Measurements from ENCODE around the gene LMAN1. TPM values are rescaled to one million over a fixed set of nuclear protein-coding genes. Genes with fewer than 3 reads are reported as not detected.

The LMAN1 gene
- total and polyA plus RNA-seq, 3 experiments from 2014 or later, result 37.8 to 99.3 (median 96.5) TPM

DNA sequence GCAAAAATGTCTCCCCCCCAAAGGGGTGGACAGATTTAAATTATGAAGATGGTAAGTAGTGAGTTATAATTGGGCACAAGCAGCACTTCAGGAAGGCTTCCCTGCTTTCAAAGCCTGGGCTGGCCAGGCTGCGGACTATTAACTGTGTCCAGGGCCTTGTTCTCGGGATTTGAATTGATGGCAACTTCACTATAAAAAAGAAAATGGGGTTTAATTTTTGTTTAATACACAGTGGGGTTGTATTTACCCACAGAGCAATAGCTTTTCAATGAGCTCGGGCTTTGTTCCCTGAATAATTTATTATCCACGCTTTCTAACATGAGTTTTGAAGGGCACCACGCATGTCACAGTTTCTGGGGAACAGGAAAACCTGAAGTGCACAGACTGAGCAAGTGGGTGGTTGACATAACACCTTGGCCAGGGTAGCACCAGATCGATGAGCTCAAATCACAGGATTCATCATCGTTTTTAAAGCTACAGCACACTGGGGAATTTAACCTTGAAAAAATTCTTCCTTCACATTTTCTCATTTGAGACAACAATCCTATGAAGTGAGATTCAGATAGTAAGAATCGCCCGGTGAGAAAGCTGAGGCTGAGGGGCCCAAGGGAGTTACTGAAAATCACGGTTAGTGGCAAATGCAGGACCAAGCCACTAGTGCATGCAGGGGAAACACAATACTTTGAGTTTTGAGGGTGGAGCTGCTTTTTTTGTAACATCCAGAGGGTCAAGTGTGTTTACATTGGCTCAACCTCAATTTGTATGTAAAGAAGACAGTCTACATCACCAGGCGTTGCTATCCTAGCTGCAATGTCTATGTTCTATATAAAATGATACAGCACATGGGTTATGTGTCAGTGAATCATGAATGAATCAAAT, 28.9 kb upstream of the LMAN1 start:
- no peaks in the 10 kb centered on the region for H3K36me3 ChIP-seq (ENCODE audit: insufficient read depth, low read length)
- H3K9me3 ChIP-seq (ENCODE audit: low read length), result no peaks in the 10 kb centered on the region
- no peaks in the 10 kb centered on the region for H3K27me3 ChIP-seq (ENCODE audit: insufficient read depth, low read length, poor library complexity, severe bottlenecking)
- no peak for DNase-seq
- Mint-ChIP-seq H3K4me3 (no peak overlapping the region), H3K4me1 (no peaks in the 10 kb centered on the region), H3K27me3 (peaks cover 10% of the 10 kb centered on the region in 2 donors), H3K27ac (no peak overlapping the region), H3K36me3 (no peaks in the 10 kb centered on the region), H3K9me3 (peaks cover 0 to 2% (median 0%) of the 10 kb centered on the region in 5 donors)
- ChIA-PET POLR2A (no interaction called here), CTCF (interaction anchor here (0.7 kb wide), 1 partner anchor 14 kb away, joined by 4 read pairs; no protein-coding TSS in a partner anchor)
- no peak overlapping the region for H3K4me3 ChIP-seq (ENCODE audit: low read length)
- no peaks in the 10 kb centered on the region for H3K4me1 ChIP-seq (ENCODE audit: insufficient read depth, low read length)
- no peak overlapping the region for H3K27ac ChIP-seq (ENCODE audit: low read depth, low read length)

DNA sequence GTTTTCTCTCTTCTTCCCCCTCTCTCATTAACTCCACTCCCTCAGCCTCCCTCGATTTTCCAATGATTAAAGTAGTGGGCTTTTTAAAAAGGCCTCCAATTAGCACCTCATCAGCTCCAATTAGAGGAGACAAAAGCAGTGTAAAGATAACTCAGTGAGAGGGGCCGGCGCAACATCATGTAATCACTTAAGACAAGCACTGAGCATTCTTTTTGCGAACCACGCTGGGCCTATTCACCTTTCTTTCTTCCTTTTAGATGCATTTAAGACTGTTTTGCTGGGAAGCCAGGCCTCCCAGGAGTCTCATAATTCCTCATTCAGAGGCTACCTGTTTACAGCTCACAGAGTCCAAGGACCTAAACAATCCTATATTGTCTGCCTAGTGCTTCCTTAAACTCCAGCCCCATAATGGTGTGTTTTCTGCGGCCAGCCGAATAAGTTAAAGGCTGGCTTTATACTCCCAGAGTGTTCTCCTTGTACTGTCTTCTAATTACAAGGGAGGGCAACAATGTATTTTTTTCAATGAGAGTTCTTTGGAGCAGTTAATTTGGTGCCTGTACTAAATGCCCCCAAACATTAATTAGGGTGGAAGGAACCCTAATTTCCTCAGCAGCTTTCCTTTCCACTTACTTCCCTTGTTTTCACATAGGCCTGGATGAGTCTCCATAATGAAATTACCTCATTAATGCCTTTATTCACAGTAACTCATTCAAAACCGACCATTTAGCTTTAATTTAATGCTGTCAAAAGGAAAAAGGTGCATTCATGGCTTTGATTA, 28.0 kb upstream of the LMAN1 start:
- H3K27ac Mint-ChIP-seq, result no peak overlapping the region
- POLR2A ChIA-PET, result no interaction called here

GRCh38 chr18:59385191-59385590, 26.1 kb upstream of the LMAN1 start:
- no peak overlapping the region for H3K27ac Mint-ChIP-seq
- no peaks in the 10 kb centered on the region for H3K4me1 ChIP-seq (ENCODE audit: insufficient read depth, low read length)
- H3K4me1 Mint-ChIP-seq, result no peaks in the 10 kb centered on the region
- H3K36me3 ChIP-seq (ENCODE audit: insufficient read depth, low read length), result no peaks in the 10 kb centered on the region
- CTCF ChIA-PET, result interaction anchor here (1.9 kb wide), 1 partner anchor 17 kb away, joined by 8 read pairs; no protein-coding TSS in a partner anchor
- no peaks in the 10 kb centered on the region for H3K27me3 ChIP-seq (ENCODE audit: insufficient read depth, low read length, poor library complexity, severe bottlenecking)
- no peaks in the 10 kb centered on the region for H3K9me3 ChIP-seq (ENCODE audit: low read length)
- no peak overlapping the region for H3K27ac ChIP-seq (ENCODE audit: low read depth, low read length)
- H3K27me3 Mint-ChIP-seq, result peaks cover 2 to 16% of the 10 kb centered on the region in 2 donors
- H3K4me3 Mint-ChIP-seq, result no peak overlapping the region
- no peak for DNase-seq
- H3K4me3 ChIP-seq (ENCODE audit: low read length), result no peak overlapping the region
- H3K36me3 Mint-ChIP-seq, result no peaks in the 10 kb centered on the region
- no peaks in the 10 kb centered on the region for H3K9me3 Mint-ChIP-seq
- POLR2A ChIA-PET, result no interaction called here

More for the DNA sequence above, 28.0 kb upstream of the LMAN1 start:
- Mint-ChIP-seq H3K9me3 (peaks cover 0 to 2% (median 0%) of the 10 kb centered on the region in 5 donors), H3K4me3 (no peak overlapping the region), H3K4me1 (no peaks in the 10 kb centered on the region), H3K27me3 (peaks cover 4 to 5% of the 10 kb centered on the region in 2 donors), H3K36me3 (no peaks in the 10 kb centered on the region)
- Histone ChIP-seq H3K27me3 (ENCODE audit: insufficient read depth, low read length, poor library complexity, severe bottlenecking) (no peaks in the 10 kb centered on the region), H3K9me3 (ENCODE audit: low read length) (no peaks in the 10 kb centered on the region), H3K4me1 (ENCODE audit: insufficient read depth, low read length) (no peaks in the 10 kb centered on the region), H3K36me3 (ENCODE audit: insufficient read depth, low read length) (no peaks in the 10 kb centered on the region), H3K27ac (ENCODE audit: low read depth, low read length) (no peak overlapping the region), H3K4me3 (ENCODE audit: low read length) (no peak overlapping the region)
- DNase-seq, result no peak
- CTCF ChIA-PET, result no interaction called here

DNA sequence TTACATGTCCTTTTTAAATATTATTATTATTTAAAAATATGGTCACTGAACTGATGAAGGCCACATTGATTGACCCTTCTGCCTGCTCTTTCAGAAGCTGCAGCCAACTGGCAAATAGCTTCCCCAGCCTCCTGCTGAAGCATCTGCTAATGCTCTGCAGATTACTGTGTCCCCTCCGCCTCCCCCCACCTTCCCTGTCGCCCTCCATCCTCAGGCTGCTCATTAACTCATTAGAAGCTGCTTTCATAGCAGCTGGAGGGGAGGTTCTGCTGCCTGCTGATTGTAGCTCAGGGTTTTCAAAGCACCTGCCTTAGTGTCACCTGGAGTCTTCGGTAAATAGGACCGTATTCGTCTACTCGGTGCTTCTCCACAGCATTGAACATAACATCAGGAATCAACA, 24.8 kb upstream of the LMAN1 start:
- DNase-seq, result no peak
- Histone ChIP-seq H3K9me3 (ENCODE audit: low read length) (no peaks in the 10 kb centered on the region), H3K4me3 (ENCODE audit: low read length) (no peak overlapping the region), H3K4me1 (ENCODE audit: insufficient read depth, low read length) (no peaks in the 10 kb centered on the region), H3K36me3 (ENCODE audit: insufficient read depth, low read length) (no peaks in the 10 kb centered on the region), H3K27ac (ENCODE audit: low read depth, low read length) (no peak overlapping the region), H3K27me3 (ENCODE audit: insufficient read depth, low read length, poor library complexity, severe bottlenecking) (no peaks in the 10 kb centered on the region)
- H3K36me3 Mint-ChIP-seq, result no peaks in the 10 kb centered on the region
- no peaks in the 10 kb centered on the region for H3K4me1 Mint-ChIP-seq
- CTCF ChIA-PET, result interaction anchor here (1.9 kb wide), 1 partner anchor 19 kb away, joined by 8 read pairs; no protein-coding TSS in a partner anchor
- no peak overlapping the region for H3K27ac Mint-ChIP-seq
- H3K27me3 Mint-ChIP-seq, result peaks cover 5 to 29% of the 10 kb centered on the region in 2 donors
- no peaks in the 10 kb centered on the region for H3K9me3 Mint-ChIP-seq
- no peak overlapping the region for H3K4me3 Mint-ChIP-seq
- POLR2A ChIA-PET, result no interaction called here

DNA sequence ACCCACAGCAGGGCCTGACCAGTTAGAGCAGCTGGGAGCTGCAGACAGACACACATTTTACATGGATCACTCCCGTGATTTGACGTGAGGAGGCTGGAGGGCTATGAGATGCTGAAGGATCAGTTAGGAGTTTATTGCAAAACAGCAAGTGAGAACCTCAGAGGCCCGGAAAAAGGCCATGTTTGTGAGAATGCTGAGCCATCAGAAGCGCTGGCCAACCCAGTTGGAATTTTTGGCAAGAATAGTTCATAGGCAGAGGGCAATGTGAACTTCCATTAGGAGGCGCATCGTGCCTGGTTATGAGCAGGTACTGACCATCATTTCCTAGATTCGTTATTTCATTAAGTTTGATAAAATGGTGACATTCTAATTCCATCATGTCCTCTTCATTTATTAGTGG, 23.3 kb upstream of the LMAN1 start:
- Mint-ChIP-seq H3K4me3 (no peak overlapping the region), H3K27ac (no peak overlapping the region), H3K4me1 (no peaks in the 10 kb centered on the region), H3K27me3 (peaks cover 7 to 38% of the 10 kb centered on the region in 2 donors), H3K36me3 (no peaks in the 10 kb centered on the region), H3K9me3 (no peaks in the 10 kb centered on the region)
- Histone ChIP-seq H3K4me1 (ENCODE audit: insufficient read depth, low read length) (no peaks in the 10 kb centered on the region), H3K27me3 (ENCODE audit: insufficient read depth, low read length, poor library complexity, severe bottlenecking) (no peaks in the 10 kb centered on the region), H3K36me3 (ENCODE audit: insufficient read depth, low read length) (no peaks in the 10 kb centered on the region), H3K9me3 (ENCODE audit: low read length) (no peaks in the 10 kb centered on the region), H3K4me3 (ENCODE audit: low read length) (no peak overlapping the region), H3K27ac (ENCODE audit: low read depth, low read length) (no peak overlapping the region)
- DNase-seq, result no peak
- ChIA-PET CTCF (interaction anchor here (1.2 kb wide), 1 partner anchor 20 kb away, joined by 8 read pairs; no protein-coding TSS in a partner anchor), POLR2A (no interaction called here)

DNA sequence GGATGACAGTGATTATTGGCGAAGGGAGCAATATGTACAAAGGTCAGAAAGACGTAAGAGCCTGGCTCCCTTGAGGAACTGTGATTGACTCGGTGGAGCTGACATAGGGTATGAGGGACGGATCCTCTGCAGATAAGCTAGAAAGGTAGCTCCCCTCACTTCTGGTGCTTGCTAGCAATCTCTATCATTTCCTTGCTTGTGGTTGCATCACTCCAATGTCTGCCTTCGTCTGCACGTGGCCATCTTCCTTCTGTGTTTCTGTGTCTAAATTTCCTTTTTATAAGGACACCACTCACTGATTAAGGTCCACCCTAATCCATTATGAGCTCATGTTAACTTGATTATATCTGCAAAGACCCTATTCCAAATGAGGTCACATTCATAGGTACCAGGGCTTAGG, 22.9 kb upstream of the LMAN1 start:
- no peaks in the 10 kb centered on the region for H3K4me1 ChIP-seq (ENCODE audit: insufficient read depth, low read length)
- no peaks in the 10 kb centered on the region for H3K4me1 Mint-ChIP-seq
- no peak overlapping the region for H3K27ac Mint-ChIP-seq
- no peaks in the 10 kb centered on the region for H3K9me3 ChIP-seq (ENCODE audit: low read length)
- POLR2A ChIA-PET, result no interaction called here
- no peaks in the 10 kb centered on the region for H3K27me3 ChIP-seq (ENCODE audit: insufficient read depth, low read length, poor library complexity, severe bottlenecking)
- no peak for DNase-seq
- no peak overlapping the region for H3K4me3 ChIP-seq (ENCODE audit: low read length)
- peaks cover 8 to 43% of the 10 kb centered on the region in 2 donors for H3K27me3 Mint-ChIP-seq
- CTCF ChIA-PET, result interaction anchor here (1.2 kb wide), 1 partner anchor 21 kb away, joined by 8 read pairs; no protein-coding TSS in a partner anchor
- no peaks in the 10 kb centered on the region for H3K36me3 ChIP-seq (ENCODE audit: insufficient read depth, low read length)
- no peak overlapping the region for H3K4me3 Mint-ChIP-seq
- no peaks in the 10 kb centered on the region for H3K36me3 Mint-ChIP-seq
- no peak overlapping the region for H3K27ac ChIP-seq (ENCODE audit: low read depth, low read length)
- H3K9me3 Mint-ChIP-seq, result no peaks in the 10 kb centered on the region

DNA sequence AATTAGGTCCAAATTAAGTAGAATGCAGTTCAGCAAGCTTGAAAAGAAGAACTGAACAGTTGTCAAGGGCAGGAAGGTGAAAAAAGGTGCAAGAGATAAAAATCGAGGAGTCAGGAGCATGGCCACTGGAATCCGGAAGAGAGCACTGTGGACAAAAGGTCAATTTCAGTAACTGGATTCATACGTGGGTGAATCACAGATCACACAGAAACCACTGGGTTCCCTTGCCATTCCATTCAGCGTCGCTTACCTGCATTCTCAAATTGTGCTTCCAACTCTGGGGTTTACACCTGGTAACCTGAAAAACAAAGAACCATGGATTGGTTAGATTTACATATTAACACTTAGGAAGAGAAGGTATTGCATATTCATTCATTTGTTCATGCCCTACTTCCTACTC, 21.6 kb upstream of the LMAN1 start:
- no peaks in the 10 kb centered on the region for H3K36me3 ChIP-seq (ENCODE audit: insufficient read depth, low read length)
- Mint-ChIP-seq H3K9me3 (no peaks in the 10 kb centered on the region), H3K4me3 (no peak overlapping the region), H3K27ac (no peak overlapping the region), H3K4me1 (no peaks in the 10 kb centered on the region), H3K27me3 (peaks cover 9 to 44% of the 10 kb centered on the region in 2 donors), H3K36me3 (no peaks in the 10 kb centered on the region)
- no peaks in the 10 kb centered on the region for H3K27me3 ChIP-seq (ENCODE audit: insufficient read depth, low read length, poor library complexity, severe bottlenecking)
- ChIA-PET POLR2A (no interaction called here), CTCF (no interaction called here)
- no peaks in the 10 kb centered on the region for H3K4me1 ChIP-seq (ENCODE audit: insufficient read depth, low read length)
- no peak for DNase-seq
- no peaks in the 10 kb centered on the region for H3K9me3 ChIP-seq (ENCODE audit: low read length)
- H3K27ac ChIP-seq (ENCODE audit: low read depth, low read length), result no peak overlapping the region
- H3K4me3 ChIP-seq (ENCODE audit: low read length), result no peak overlapping the region
